A673 (cell line): ENCODE results near the gene NFIC.

Source experiments
- EZH2 ChIP-seq: fragments of 200-600 bp; sonication (generic); IDR thresholded peaks from 2 replicates; pipeline ENCODE4 v1.6.1; 2017; ENCODE audit warnings: borderline replicate concordance, low read depth, mild to moderate bottlenecking, mixed read lengths, antibody characterized with exemption, low read length; ENCODE audit not compliant: poor library complexity, severe bottlenecking
- TF ChIP-seq, protein P1 (sequence below): fragments of 300-800, 200-600 bp; sonication (generic); conservative IDR thresholded peaks from 2 replicates; pipeline ENCODE4 v1.5.1; 2017; ENCODE audit warnings: low read depth, mild to moderate bottlenecking, antibody characterized with exemption, low read length, moderate library complexity, mixed read lengths

- TF ChIP-seq, protein P1, sequence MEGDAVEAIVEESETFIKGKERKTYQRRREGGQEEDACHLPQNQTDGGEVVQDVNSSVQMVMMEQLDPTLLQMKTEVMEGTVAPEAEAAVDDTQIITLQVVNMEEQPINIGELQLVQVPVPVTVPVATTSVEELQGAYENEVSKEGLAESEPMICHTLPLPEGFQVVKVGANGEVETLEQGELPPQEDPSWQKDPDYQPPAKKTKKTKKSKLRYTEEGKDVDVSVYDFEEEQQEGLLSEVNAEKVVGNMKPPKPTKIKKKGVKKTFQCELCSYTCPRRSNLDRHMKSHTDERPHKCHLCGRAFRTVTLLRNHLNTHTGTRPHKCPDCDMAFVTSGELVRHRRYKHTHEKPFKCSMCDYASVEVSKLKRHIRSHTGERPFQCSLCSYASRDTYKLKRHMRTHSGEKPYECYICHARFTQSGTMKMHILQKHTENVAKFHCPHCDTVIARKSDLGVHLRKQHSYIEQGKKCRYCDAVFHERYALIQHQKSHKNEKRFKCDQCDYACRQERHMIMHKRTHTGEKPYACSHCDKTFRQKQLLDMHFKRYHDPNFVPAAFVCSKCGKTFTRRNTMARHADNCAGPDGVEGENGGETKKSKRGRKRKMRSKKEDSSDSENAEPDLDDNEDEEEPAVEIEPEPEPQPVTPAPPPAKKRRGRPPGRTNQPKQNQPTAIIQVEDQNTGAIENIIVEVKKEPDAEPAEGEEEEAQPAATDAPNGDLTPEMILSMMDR: 0 out of 2 replicates have a peak, but pooled peaks have one; percentile 19
- no peak for TF ChIP-seq EZH2
These were observed 3.2 kb downstream of the NFIC start for GRCh38 chr19:3369337-3370213.
